NCI-H2196 treated with DMSO at 0.1 percent for 48 hours (cell line): ENCODE measurements around the gene NNAT.
"Not testable (repeated sequence)": the region's sequence is repeated elsewhere in the genome, so short reads cannot be mapped to it uniquely, and the experiment has no call there.

Source experiments
- DNase-seq: peaks from one replicate; lab custom pipeline; 2025; ENCODE audit not compliant: unreplicated experiment; lab: John Stamatoyannopoulos, UW

NNAT gene

DNA sequence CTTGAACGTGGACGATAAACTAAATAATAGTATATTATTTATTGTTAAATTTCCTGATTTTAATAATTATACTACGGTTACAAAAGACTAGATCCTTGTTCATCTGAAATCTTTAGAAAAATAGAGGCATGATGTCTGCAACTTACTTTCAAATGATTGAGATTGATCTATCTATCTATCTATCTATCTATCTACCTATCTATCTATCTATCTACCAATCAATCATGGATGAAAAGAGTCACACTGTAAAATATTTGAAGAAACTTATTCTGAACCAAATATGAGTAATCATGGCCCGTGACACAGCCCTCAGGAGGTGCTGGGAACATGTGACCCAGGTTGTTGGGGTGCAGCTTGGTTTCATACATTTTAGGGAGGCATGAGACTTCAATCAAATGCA, 18.4 kb downstream of the NNAT start:
- no peak for DNase-seq

GRCh38 chr20:37540001-37540400, 19.0 kb downstream of the NNAT start:
- DNase-seq, result no peak

- DNase-seq, result not testable (repeated sequence)
Observed at GRCh38 chr20:37540838-37541237, 19.8 kb downstream of the NNAT start.

DNA sequence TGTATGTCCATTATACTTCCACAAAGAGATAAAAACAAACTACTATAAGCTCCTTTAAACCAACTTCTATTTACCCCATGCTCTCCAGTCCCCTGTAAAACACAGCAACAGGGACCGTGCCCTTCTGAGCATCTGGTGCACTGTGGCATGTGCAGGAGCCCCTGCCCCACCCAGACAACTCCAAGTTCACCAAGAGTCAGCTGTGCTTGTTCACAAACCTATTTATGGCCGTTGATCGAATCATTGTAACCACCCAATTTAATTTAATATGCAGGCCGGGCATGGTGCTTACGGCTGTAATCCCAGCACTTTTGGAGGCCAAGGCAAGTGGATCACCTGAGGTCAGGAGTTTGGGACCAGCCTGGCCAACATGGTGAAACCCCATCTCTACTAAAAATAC, 20.3 kb downstream of the NNAT start:
- DNase-seq, result no peak

DNA sequence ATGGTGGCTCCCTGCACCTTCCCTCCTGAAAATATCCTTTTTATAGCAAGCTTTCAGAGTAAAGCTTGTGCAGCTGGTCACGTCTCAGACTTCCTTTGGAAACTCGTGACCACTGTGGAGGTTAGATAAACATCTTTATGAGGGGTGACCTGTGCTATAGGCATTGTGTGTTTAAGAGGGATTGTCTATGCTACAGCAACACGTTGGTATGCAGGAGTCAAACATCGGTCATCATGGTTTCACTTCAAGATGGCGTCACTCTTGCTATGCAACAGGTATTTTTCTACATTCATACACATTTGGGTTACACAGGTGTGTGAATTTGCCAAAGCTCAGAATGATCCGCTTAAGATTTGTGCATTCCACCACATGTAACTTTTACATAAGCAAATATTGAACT, 21.2 kb downstream of the NNAT start:
- no peak for DNase-seq

- no peak for DNase-seq
Observed at GRCh38 chr20:37543828-37544227, 22.8 kb downstream of the NNAT start.

DNA sequence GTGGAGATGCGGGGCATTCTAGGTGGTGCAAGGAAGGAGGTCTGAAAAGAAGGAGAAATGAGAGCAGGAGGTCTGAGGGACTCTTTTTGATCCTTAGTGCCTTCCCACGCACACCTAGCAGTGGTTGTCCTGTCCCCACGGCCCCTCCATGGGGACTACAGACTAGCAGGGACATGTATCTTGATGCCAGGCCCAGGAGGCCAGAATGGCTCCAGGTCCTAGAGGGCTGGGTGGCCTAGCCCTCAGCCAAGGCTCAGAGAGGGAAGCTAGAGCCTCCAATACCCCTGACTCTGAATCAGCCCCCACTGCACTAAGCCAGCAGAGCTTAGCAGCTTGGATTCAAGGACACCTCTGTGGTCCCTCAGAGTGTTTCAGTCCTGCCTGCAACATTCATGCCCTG, 23.3 kb downstream of the NNAT start:
- DNase-seq, result no peak

- no peak for DNase-seq
Observed at GRCh38 chr20:37545516-37545915, 24.5 kb downstream of the NNAT start.

- no peak for DNase-seq
Observed at GRCh38 chr20:37547912-37548311, 26.9 kb downstream of the NNAT start.

DNA sequence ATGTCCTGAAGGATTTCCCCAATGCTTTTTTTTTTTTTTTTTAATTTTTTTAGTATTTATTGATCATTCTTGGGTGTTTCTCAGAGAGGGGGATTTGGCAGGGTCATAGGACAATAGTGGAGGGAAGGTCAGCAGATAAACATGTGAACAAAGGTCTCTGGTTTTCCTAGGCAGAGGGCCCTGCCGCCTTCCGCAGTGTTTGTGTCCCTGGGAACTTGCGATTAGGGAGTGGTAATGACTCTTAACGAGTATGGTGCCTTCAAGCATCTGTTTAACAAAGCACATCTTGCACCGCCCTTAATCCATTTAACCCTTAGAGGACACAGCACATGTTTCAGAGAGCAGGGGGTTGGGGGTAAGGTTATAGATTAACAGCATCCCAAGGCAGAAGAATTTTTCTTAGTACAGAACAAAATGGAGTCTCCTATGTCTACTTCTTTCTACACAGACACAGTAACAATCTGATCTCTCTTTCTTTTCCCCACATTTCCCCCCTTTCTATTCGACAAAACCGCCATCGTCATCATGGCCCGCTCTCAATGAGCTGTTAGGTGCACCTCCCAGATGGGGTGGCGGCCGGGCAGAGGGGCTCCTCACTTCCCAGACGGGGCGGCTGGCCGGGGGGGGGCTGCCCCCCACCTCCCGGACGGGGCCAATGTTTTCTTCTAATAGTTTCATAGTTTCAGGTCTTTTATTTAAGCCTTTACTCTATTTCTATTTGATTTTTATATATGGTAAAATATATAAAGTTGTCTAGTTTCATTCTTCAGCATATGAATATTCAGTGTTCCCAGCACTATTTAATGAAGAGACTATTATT, 29.3 kb downstream of the NNAT start:
- not testable (repeated sequence) for DNase-seq

- not testable (repeated sequence) for DNase-seq
Observed at GRCh38 chr20:37551660-37552059, 30.6 kb downstream of the NNAT start.

GRCh38 chr20:37552415-37552814, 31.4 kb downstream of the NNAT start:
- no peak for DNase-seq

DNA sequence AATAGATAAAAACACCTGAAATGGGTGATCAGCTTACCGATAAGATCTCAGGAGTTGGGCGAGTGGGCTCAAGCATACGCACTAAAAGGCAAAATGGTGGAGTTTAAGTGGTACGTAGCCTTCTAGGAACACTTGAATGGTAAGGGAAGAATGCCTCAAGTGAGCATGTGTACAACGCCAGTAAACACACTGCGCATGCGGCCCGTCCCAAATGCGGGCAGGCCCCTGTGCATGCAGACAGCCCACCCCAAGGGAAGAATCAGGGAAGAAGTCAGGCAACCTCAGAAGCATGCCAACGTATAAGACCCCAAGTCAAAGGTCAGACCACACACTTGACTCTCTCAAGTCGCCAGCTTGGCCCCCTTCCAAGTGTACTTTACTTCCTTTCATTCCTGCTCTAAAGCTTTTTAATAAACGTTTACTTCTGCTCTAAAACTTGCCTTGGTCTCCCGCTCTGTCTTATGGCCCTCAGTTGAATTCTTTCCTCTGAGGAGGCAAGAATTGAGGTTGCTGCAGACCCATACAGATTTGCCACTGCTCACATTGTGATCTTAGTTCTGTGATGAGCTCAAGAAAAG, 33.8 kb downstream of the NNAT start:
- not testable (repeated sequence) for DNase-seq

- DNase-seq, result no peak
Observed at GRCh38 chr20:37556538-37556937, 35.5 kb downstream of the NNAT start.

DNA sequence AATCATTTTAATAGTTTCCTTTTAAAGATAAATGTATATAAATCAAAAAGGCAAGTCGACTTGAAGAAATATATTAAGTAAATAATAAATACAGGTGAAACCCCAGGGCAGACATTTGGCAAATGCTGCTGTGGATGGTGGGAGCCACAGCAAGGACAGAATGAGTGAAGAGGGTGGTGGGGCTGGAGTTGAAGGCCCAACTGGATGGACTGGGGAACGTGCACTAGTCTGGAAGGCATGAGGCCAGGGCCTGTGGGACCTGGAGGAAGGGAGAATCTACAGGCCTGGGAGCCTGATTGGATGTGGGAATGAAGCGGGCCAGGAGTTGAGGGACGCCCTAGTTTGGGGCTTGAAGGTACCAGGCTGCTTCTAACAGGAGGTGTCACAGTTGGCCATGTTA, 37.3 kb downstream of the NNAT start:
- no peak for DNase-seq

DNA sequence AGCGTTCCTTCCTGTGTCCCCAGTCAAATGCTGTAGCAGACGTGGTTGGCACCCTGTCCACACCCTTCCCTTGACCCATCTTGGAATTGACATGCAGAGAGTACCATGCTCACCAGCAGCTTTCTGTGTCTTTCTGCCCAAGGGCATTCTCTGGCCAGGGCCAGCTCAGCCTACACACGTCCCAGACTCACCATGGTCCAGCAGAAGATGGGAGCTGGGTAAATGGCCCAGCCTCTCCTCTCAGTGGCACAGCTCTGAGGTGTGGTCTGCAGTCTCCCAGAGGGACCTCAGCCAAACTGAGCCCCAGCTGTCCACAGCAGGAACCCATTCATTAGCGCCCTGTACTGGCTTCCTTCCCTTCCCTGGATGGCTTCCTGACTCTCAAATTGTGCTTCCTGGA, 37.7 kb downstream of the NNAT start:
- no peak for DNase-seq

GRCh38 chr20:37559312-37560027, 38.4 kb downstream of the NNAT start:
- DNase-seq, result no peak

DNA sequence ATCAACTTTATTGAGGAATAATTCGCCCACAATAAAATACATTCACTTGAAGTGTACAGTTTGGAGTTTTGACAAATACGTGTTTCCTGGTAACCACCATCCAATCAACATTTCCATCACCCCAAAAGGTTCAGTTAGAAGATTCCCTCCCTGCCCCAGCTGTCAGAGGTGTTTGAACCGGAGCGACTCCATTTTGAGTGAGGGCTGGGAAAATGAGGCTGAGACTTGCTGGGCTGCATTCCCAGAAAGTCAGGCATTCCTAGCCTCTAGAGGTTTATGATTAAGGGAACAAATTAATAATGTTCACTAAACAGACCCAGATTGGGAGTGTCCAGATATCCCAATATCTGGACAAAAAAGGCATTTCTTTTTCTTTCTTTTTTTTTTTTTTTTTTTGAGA, 39.6 kb downstream of the NNAT start:
- no peak for DNase-seq

GRCh38 chr20:37562695-37563480, 41.8 kb downstream of the NNAT start:
- no peak for DNase-seq

DNA sequence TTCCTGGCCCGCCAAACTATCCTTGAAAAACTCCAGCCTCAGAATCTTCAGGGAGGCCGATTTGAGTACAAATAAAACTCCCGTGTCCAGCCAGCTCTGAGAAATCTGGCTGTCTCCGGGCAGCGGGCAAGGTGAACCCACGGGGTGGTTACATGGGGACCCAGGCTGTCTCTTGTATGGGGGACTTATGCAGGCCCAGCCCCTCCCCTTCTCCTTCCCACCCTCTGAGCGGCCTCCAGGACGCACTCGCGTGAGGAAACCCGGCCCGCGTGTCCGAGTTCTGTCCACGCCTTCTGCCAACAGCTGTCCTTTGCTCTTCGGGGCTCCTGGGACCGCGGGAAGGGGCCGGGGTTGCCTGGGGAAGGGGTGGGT, 43.0 kb downstream of the NNAT start:
- DNase-seq, result no peak

DNA sequence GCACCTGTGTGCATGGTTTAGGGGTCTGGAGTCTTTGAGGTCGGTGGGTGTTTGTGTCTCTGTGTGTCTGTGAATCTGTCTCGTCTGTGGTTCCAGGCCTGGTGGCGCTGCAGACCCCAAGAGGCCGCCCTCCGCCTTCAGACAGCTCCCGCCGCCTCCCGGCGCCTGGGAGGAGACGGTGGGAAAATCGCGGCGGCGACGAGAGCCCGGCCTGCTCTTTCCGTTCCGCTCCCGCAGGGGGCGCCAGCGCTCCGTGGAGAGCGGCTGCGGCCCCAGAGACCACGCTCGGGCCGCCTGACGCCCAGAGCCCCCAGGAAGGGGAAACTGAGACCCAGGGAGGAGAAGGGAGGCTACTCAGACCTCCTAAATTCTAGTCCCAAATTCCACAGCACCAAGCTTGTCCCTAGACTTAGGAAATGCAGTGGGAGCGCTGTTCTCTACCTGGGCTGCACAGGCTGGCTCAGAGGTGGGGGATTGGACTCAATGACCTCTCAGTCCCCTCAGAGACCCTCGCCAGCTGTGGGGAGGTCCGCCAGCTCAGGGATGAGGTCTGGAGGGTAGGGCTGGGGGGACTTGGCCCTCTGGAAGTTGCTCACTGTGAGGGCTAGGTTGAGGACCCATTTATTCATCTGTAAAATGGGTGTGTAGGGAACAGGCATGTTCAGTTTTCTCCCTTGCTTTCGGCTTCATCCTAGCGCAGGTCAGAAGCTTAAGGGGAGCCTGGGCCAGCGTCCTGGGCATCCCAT, 43.5 kb downstream of the NNAT start:
- no peak for DNase-seq
